PC-3 (cell line): ENCODE measurements around the gene CTNS.

ENCODE experiments used
- CTCF ChIP-seq: fragments of 300-600 bp; sonication (generic); conservative IDR thresholded peaks from 2 replicates; pipeline ENCODE4 v1.5.1; 2017; ENCODE audit warnings: antibody characterized with exemption, low read depth, mild to moderate bottlenecking, low read length
- EZH2 ChIP-seq: fragments of 300-600 bp; sonication (generic); IDR thresholded peaks from one replicate; pipeline ENCODE4 v1.6.1; 2017; ENCODE audit warnings: antibody characterized with exemption, mild to moderate bottlenecking, low read length; ENCODE audit not compliant: unreplicated experiment

GRCh38 chr17:3681565-3681964 is 45.0 kb downstream of the CTNS start:
- TF ChIP-seq CTCF, result no peak
- no peak for TF ChIP-seq EZH2
